NAMALWA (cell line): ENCODE data around the gene FSIP1.

Experiments used
- DNase-seq: peaks from one replicate; pipeline ENCODE4 v3.0.0-alpha.2; 2015; ENCODE audit warnings: low spot score

FSIP1 gene

DNA sequence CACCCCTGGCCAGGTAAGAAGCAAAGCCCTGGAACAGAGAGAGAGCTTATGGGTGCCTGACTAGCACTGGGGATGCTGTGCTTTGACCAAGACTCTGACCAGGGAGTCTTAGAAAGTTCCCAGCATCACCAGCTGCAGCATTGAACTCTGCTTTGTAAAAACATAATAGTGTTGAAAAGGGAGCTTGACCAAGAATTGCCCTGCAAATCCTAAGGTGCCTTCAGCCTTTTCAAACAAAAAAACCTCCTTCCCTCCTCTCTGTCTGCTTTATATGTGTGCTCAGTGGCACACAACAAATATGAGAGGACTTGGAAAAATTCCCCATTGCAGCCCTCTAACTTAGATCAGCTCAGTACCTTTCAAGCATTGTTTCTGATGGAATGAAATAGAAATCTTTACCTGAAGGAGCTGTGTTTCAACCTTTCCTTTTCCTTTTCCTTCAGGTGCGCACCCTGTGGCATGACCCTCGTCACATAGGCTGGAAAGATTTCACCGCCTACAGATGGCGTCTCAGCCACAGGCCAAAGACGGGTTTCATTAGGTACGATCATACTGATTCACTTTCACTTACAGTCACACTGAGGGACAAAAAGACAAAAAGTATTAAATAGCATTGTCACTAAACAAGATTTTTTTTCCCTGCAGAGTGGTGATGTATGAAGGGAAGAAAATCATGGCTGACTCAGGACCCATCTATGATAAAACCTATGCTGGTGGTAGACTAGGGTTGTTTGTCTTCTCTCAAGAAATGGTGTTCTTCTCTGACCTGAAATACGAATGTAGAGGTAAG lies 188.8 kb downstream of the FSIP1 start:
- DNase-seq: no peak

DNA sequence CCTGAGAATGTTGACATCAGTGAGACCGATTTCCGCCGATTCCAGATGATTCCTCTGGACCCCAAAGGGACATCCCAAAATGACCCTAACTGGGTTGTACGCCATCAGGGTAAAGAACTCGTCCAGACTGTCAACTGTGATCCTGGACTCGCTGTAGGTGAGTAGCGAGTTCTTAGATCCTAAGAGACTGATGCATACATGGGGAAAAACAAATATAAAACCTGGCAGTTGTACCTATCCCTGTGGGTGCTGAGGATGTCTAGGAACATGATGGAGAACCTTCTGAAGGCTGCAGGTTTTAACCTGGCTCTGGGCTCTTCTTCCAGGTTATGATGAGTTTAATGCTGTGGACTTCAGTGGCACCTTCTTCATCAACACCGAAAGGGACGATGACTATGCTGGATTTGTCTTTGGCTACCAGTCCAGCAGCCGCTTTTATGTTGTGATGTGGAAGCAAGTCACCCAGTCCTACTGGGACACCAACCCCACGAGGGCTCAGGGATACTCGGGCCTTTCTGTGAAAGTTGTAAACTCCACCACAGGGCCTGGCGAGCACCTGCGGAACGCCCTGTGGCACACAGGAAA lies 189.5 kb downstream of the FSIP1 start:
- DNase-seq: no peak

DNA sequence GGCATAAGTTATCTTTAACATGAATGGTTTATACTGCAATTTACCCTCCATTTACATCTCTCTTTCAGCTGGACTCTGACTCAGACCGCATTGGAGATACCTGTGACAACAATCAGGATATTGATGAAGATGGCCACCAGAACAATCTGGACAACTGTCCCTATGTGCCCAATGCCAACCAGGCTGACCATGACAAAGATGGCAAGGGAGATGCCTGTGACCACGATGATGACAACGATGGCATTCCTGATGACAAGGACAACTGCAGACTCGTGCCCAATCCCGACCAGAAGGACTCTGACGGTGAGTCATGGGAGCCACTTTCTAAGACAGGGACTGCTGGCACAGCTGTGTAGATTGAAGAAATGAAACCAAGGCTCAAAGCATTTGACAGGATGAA lies 190.1 kb downstream of the FSIP1 start:
- DNase-seq: no peak

DNA sequence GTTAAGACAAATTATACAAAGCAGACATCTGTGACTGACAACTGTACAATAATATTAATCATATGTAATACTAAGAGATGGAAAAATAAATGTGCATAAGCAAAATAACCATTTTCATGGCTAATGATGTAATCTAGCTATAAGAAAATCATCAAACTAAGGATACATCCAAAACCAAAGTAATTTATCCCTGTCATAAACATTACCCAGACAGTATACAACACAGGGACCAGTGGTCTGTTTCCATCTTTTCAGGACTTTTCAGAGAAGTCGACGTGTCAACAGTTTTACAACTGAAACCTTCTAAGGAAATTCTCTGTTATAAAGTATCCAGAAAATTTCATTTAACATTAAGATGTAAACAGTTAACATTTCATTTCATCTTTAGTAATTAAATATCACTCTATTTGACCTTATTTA lies 190.7 kb downstream of the FSIP1 start:
- no peak for DNase-seq

DNA sequence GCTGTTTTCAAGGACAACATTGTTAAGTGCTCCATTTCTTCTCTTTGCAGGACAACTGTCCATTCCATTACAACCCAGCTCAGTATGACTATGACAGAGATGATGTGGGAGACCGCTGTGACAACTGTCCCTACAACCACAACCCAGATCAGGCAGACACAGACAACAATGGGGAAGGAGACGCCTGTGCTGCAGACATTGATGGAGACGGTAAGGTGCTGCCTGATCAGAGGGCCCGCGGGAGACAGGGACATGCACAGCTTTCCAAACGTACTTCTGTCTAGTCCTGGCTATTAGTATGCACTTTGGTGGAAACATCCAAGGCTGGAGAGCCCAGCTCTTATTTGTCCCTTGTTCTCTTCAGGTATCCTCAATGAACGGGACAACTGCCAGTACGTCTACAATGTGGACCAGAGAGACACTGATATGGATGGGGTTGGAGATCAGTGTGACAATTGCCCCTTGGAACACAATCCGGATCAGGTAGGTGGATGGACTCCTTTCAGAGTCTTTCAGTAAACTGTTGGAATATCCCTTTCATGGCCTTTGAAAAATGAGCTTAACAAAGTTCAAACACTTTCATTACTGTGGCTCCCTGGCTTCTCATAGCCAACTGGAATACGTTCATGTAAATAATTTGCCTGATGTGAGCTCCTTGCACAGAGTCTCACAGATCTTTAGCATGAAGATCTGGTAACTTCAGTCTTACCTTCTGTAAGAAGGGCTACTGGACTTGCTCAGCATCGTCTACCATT lies 191.3 kb downstream of the FSIP1 start:
- DNase-seq: no peak

DNA sequence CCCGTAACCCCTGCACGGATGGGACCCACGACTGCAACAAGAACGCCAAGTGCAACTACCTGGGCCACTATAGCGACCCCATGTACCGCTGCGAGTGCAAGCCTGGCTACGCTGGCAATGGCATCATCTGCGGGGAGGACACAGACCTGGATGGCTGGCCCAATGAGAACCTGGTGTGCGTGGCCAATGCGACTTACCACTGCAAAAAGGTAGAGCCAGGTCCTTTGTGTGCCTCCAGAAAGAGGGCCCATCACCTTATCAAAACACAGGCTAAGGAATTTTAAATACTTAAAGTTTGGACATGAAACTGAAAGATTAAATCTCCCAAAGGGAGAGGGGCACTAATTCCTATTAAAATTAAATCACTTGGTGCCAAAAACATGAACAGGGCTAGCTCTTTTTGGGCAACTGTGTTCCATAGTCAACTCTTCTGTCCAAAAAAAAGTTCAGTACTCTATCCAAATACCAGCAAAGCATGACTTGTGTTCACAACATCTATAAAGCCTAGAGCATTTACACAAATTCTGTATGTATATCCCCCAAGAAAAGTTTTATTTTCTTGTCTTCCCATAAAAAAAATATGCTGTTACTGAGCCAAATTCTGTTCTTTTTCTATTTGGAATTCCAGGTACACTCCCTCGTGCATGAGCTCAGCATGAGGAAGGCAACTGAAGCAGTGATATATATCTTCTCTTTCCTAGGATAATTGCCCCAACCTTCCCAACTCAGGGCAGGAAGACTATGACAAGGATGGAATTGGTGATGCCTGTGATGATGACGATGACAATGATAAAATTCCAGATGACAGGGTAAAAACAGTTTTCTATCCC lies 192.6 kb downstream of the FSIP1 start:
- DNase-seq: no peak

DNA sequence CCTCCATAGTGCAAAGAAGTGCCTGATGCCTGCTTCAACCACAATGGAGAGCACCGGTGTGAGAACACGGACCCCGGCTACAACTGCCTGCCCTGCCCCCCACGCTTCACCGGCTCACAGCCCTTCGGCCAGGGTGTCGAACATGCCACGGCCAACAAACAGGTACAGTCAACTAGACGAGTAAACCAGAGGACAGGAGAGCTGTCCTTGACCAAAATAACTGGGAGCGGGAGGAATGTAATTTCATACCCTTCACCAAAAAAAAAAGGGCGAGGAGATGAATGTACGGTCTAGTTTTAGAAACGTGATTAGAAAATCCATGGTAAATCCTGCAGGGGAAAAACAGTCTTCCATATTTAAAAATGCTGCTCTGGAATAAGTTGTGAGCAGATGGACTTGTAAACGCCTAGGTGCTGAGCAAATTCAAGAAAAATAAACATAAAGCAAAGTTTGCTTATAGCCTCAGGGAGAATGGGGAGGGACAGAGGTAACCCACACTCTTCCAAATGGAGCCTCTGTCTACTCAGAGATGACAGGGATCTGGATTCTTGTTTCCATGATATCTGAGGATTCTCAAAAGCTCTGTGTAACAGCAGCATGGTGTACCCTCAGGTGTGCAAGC lies 193.3 kb downstream of the FSIP1 start:
- no peak for DNase-seq

DNA sequence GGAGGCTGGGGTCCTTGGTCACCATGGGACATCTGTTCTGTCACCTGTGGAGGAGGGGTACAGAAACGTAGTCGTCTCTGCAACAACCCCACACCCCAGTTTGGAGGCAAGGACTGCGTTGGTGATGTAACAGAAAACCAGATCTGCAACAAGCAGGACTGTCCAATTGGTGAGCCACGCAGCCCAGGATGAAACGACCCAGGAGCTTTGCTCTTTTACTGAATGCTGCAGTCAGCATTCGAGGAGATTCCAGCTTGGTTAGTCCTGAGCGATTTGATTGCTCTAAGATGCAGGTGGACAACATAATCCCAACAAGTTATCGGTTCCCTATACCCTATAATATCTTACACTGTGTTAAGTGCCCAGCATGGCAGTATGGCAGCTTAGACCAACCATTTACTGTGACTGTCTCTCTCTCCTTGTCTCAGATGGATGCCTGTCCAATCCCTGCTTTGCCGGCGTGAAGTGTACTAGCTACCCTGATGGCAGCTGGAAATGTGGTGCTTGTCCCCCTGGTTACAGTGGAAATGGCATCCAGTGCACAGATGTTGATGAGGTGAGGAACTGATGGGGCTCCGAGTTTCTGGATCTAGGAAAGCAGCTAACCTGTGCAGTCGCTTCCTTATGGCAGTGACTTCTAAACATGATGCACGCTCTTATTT lies 194.0 kb downstream of the FSIP1 start:
- DNase-seq: no peak

DNA sequence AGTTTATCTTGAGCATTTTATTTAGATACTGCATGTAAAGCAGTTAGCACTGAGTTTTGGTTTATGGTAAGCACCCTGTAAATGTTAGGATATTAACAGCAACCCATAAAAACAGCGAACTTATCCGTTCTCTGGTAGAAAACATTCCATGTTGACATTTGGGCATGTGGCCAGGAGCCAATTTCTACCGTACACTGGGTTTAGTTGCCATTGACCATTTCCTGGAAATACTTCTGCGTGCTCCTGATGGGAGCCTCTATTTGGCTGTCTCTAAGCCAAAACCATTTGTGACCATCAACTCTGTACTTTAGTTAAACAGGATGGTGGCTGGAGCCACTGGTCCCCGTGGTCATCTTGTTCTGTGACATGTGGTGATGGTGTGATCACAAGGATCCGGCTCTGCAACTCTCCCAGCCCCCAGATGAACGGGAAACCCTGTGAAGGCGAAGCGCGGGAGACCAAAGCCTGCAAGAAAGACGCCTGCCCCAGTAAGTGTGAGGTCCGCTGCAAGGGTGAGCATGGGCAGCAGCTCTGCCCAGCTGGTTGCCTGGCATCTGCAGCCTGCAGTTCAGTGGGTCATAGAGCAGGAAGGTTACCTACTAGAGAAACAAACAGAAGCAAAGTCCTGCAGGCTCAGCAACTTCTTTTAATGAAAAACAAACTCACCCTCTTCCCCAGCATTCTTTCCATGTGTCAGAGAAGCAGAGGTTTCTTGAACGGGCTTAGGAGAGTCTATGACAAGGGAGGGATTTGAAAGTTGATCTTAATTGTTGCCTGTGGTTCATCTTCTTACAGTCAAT lies 194.7 kb downstream of the FSIP1 start:
- DNase-seq: no peak

DNA sequence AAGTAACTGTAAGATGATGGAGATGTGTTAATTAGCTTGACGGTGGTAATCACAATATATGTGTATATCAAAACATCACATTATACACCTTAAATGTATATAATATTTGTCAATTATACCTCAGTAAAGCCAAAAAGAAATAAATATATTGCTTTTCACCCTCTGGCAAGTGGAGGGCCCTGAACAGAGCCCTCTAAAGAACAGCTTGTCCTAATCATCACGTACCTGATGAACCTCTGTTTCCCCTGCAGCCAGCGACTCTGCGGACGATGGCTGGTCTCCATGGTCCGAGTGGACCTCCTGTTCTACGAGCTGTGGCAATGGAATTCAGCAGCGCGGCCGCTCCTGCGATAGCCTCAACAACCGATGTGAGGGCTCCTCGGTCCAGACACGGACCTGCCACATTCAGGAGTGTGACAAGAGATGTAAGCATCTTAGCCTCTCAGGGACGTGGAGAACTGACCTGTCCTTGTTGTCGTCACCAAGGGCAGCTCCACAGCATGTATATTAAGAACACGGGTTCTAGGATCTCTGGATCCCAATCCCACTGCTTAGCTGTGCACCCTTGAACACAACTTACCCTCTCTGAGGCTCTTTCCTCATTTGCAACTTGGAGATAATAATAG lies 195.4 kb downstream of the FSIP1 start:
- no peak for DNase-seq

DNA sequence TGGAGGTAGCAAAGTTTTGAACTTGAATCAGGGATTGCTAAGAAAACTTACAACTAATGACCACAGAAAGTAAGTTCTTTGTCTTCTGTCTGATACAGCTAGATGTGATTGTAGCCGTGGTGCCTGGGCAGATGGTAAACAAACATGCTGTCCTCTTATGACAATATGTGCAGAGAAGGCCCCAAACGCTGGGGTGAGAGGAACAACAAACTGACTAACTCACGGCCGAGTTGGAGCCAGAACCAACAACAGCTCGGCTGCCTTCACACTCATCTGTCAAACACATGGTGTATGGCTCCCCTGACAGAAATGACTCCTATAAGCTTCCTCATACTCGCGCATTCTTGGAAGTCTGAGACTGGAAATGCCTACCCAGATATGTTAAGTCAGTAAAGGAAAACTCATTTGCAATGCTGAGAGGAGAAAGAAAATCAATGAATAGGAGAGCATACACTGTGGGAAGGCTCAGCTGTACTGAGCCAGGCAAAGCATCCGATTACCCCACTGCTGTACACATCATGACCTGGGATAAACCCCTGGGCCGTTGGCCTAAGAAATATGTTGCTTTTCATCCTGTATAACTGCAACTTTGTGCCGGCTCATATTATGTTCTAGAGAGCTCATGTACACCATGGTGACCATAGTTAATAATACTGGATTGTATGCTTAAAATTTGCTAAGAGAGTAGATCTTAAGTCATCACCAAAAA lies 196.1 kb downstream of the FSIP1 start:
- no peak for DNase-seq

DNA sequence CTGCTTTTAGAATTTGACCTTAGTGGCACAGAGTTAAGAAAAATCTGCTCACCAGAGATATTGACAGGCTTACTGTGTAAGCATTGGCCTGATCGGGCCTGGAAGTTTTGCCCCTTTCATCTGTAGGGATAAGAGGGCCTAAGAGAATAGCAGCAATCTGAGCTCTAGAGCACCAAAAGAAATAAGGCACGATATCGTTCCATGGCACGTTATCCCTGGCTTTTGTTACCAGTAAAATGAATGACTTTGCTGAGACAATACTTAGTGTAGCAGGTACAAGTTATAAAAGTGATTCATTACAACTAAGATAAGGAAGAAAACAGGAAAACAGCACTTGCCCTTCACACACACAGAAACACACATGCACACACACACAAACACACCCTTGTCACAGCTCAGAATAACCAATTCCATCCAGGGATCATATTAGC lies 196.8 kb downstream of the FSIP1 start:
- no peak for DNase-seq

DNA sequence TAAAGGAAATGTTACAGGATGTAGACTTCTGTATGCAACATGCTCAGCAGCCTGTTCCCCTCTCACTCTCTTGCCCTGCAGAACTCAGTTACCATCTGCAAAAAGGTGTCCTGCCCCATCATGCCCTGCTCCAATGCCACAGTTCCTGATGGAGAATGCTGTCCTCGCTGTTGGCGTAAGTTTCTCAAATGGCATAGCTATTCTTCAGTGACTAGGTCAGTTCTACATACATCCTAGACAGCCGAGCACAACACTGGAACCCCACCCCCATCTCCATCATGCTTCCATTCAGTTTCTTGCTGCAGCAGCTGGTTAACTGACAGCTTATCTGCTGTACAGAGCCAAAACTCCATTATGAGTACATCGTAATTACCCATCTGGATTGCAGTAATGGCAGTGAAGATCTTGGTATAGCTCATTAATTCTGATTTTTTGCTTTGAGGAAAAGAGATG lies 197.2 kb downstream of the FSIP1 start:
- no peak for DNase-seq

DNA sequence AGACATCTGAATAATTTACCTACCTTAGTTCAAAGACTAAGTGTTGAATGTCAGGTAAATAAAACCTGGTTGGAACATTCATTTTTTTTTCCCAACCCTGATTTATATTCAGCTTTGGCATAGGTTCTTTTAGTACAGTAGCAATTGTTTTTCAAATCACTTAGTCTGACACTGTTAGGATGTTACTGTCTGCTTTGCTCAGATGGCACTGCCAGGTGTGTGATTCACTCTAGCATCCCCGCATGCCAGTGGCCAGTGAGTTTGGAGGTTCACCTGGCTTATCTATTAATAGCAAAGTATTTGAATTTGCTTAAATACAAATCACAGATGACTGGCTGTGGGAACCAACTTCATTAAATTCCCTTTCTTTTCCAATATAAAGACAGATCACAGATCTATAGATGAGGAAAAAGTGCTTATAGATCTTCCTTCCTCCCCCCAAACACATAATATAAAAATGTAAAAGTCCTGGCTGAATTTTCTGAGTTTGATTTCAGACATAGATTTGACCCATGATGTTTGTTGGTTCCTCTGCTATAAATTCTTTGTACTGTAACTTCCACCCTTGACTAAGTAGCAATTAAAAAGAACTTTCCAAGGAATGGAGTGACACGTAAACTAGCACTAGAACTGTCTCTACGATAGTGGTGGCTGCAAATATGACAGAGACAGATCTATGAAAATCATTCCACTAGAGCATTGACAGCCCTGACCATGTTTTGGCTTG lies 197.8 kb downstream of the FSIP1 start:
- no peak for DNase-seq

DNA sequence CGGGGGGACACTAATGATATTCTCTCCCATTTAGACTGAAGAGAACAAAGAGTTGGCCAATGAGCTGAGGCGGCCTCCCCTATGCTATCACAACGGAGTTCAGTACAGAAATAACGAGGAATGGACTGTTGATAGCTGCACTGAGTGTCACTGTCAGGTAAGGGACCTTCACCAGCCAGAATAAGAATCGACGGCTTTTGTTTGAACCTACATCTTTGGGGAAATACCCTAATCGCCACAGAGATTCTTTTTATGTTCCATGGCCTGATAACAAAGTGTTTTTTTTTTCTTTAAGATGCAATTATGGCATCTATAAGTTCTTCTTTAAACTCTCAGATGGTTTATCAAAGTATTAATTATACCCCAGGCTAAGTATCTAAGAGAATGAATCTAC lies 198.4 kb downstream of the FSIP1 start:
- DNase-seq: no peak

DNA sequence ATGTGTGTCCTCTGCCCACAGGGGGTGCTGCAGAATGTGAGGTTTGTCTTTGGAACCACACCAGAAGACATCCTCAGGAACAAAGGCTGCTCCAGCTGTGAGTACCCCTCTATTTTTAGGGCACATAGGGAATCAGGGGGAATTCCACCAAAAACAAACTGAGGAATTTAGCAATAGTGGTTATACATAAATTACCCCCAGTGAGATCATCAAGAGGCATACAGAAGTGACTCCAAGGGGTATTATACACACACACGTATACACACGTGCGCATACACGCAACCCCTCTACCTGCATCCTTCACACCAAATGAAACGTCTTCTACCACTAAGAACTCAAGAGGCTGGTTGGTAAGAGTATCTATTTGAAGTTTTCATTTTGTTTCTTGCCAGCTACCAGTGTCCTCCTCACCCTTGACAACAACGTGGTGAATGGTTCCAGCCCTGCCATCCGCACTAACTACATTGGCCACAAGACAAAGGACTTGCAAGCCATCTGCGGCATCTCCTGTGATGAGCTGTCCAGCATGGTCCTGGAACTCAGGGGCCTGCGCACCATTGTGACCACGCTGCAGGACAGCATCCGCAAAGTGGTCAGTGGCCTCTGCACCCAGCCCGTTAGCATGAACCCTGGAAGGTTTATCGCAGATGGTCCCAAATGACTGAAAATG lies 198.9 kb downstream of the FSIP1 start:
- DNase-seq: peak; percentile 36

DNA sequence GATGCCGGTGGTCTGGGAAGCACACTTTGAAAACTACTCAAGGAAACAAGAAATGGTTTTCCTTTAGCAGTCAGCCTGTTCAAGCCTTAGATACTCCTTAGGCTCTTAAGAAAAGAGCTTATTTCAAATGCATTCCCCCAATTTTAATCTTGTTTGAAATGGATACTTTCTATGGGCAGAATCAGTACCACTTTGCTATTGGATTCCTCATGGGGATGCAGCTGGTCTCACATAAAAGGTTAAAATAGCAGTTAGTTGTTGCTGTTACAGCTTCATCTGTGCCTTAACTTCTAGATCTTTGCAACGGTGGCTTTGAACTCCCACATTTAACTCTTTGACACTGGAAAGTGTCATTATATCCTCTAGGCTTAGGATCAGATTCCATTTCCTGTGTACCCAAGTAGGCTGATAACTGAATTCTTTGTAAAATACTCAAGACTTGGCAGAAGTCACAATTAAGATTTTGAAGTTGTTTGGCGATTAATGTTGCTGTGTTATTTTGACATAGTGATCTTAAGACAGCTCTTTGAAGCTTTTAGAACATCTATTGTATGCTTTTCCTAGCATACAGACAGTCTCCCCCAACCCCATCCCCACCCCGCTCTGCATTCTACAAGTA lies 199.6 kb downstream of the FSIP1 start:
- DNase-seq: no peak
